HG03060 (cell line): ENCODE data around the gene CHRND.

Experiments used
- ATAC-seq: cut with Tn5 transposase; IDR thresholded peaks from one replicate; pipeline ENCODE4 v1.9.1; 2021; ENCODE audit warnings: low read depth, moderate number of reproducible peaks; ENCODE audit not compliant: unreplicated experiment

Gene CHRND

GRCh38 chr2:232525791-232526371, at the start of gene CHRND:
Gene CHRND (plus strand): TSS chr2:232526160. CDS start chr2:232526216, 56 bp downstream.
- ATAC-seq = no peak

- ATAC-seq = no peak
Measured at GRCh38 chr2:232476791-232477190, 49.2 kb upstream of the CHRND start.

- ATAC-seq = no peak
Measured at GRCh38 chr2:232477751-232478510, 48.0 kb upstream of the CHRND start.

- no peak for ATAC-seq
Measured at GRCh38 chr2:232478571-232479340, 47.2 kb upstream of the CHRND start.

- ATAC-seq = no peak
Measured at GRCh38 chr2:232479341-232480200, 46.4 kb upstream of the CHRND start.

GRCh38 chr2:232480201-232481190, 45.5 kb upstream of the CHRND start:
- ATAC-seq = no peak

GRCh38 chr2:232481322-232482140, 44.4 kb upstream of the CHRND start:
- no peak for ATAC-seq

GRCh38 chr2:232482301-232483238, 43.4 kb upstream of the CHRND start:
- ATAC-seq = no peak

- ATAC-seq = no peak
Measured at GRCh38 chr2:232483311-232483922, 42.5 kb upstream of the CHRND start.

- no peak for ATAC-seq
Measured at GRCh38 chr2:232483923-232484627, 41.9 kb upstream of the CHRND start.

GRCh38 chr2:232484628-232485347, 41.2 kb upstream of the CHRND start:
- no peak for ATAC-seq

GRCh38 chr2:232485348-232485756, 40.6 kb upstream of the CHRND start:
- no peak for ATAC-seq

GRCh38 chr2:232485757-232486557, 40.0 kb upstream of the CHRND start:
- no peak for ATAC-seq

GRCh38 chr2:232486558-232487384, 39.2 kb upstream of the CHRND start:
- ATAC-seq = no peak
